Measurements from ENCODE around the gene BMPR1A. TPM values are rescaled to one million over a fixed set of nuclear protein-coding genes. Genes with fewer than 3 reads are reported as not detected.
"Not testable (repeated sequence)": the region's sequence is repeated elsewhere in the genome, so short reads cannot be mapped to it uniquely, and the experiment has no call there.

Gene BMPR1A
- total RNA-seq, 1 experiment from 2014 or later, result 94.3 TPM

- ChIA-PET CTCF (interaction anchor here (0.6 to 1.8 kb wide), 5 partner anchors 10 to 195 kb away, joined by 3 to 15 read pairs (median 4); no protein-coding TSS in a partner anchor), POLR2A (no interaction called here)
- Histone ChIP-seq H3K27ac (ENCODE audit: low read length) (no peak overlapping the region), H3K9me3 (ENCODE audit: control insufficient read depth, insufficient read depth, low read depth, low read length) (no peaks in the 10 kb centered on the region), H3K4me3 (ENCODE audit: low read depth in 2 of 2, low read length in 2 of 2) (no peak overlapping the region), H3K36me3 (ENCODE audit: control insufficient read depth, insufficient read depth, low read length) (no peaks in the 10 kb centered on the region), H3K4me1 (ENCODE audit: control insufficient read depth, insufficient read depth, low read length) (no peaks in the 10 kb centered on the region), H3K27me3 (ENCODE audit: control insufficient read depth, insufficient read depth, low read length) (no peaks in the 10 kb centered on the region)
- ATAC-seq, result no peak
- intact Hi-C loops (cut with micrococcal nuclease; ENCODE audit: unreplicated experiment) (no loop called here), in situ Hi-C loops (cut with HindIII; ENCODE audit: low pct_unique_long_range_greater_than_20kb, low sequenced_read_pairs) (no loop called here)
- BruUV-seq (replicated peaks), result no TSS peak
- TF ChIP-seq SIN3A (IDR thresholded peaks at IDR 0.05; ENCODE audit: borderline replicate concordance, insufficient read depth, low read depth, low read length), result no peak
- TF ChIP-seq POLR2AphosphoS5 (IDR thresholded peaks at IDR 0.05; ENCODE audit: low read depth, low read length), result no peak
- no peak for TF ChIP-seq REST (IDR thresholded peaks at IDR 0.05; ENCODE audit: insufficient read depth in 1 of 2, low read depth in 2 of 2, low read length in 1 of 2)
- no peak for TF ChIP-seq TCF7L2 (IDR thresholded peaks at IDR 0.05; ENCODE audit: low read depth, low read length)
- no peak for TF ChIP-seq CTCF (IDR thresholded peaks at IDR 0.05)
- DNase-seq (ENCODE audit: low read depth, low spot score), result no peak
Measured at GRCh38 chr10:86946213-86947155, 190.1 kb downstream of the BMPR1A start.

GRCh38 chr10:86947806-86948205, 191.4 kb downstream of the BMPR1A start:
- H3K27ac ChIP-seq (ENCODE audit: low read length); H3K4me1 ChIP-seq (ENCODE audit: control insufficient read depth, insufficient read depth, low read length); intact Hi-C loops (cut with micrococcal nuclease; ENCODE audit: unreplicated experiment); H3K9me3 ChIP-seq (ENCODE audit: control insufficient read depth, insufficient read depth, low read depth, low read length); POLR2A ChIA-PET; in situ Hi-C loops (cut with HindIII; ENCODE audit: low pct_unique_long_range_greater_than_20kb, low sequenced_read_pairs); ATAC-seq; H3K36me3 ChIP-seq (ENCODE audit: control insufficient read depth, insufficient read depth, low read length); H3K4me3 ChIP-seq (ENCODE audit: low read depth in 2 of 2, low read length in 2 of 2); DNase-seq (ENCODE audit: low read depth, low spot score); H3K27me3 ChIP-seq (ENCODE audit: control insufficient read depth, insufficient read depth, low read length); BruUV-seq (replicated peaks): not testable (repeated sequence)
- CTCF ChIA-PET, result interaction anchor here (0.7 to 1.7 kb wide), 2 partner anchors 13 kb away, joined by 5 to 7 read pairs; no protein-coding TSS in a partner anchor

- no TSS peak for BruUV-seq (replicated peaks)
- Histone ChIP-seq H3K4me3 (ENCODE audit: low read depth in 2 of 2, low read length in 2 of 2) (no peak overlapping the region), H3K4me1 (ENCODE audit: control insufficient read depth, insufficient read depth, low read length) (peaks cover 15% of the 10 kb centered on the region), H3K27me3 (ENCODE audit: control insufficient read depth, insufficient read depth, low read length) (no peaks in the 10 kb centered on the region), H3K27ac (ENCODE audit: low read length) (no peak overlapping the region), H3K9me3 (ENCODE audit: control insufficient read depth, insufficient read depth, low read depth, low read length) (no peaks in the 10 kb centered on the region), H3K36me3 (ENCODE audit: control insufficient read depth, insufficient read depth, low read length) (no peaks in the 10 kb centered on the region)
- intact Hi-C loops (cut with micrococcal nuclease; ENCODE audit: unreplicated experiment), result no loop called here
- CTCF ChIA-PET, result no interaction called here
- in situ Hi-C loops (cut with HindIII; ENCODE audit: low pct_unique_long_range_greater_than_20kb, low sequenced_read_pairs), result no loop called here
- POLR2A ChIA-PET, result no interaction called here
- TF ChIP-seq CTCF (IDR thresholded peaks at IDR 0.05), result no peak
- no peak for TF ChIP-seq REST (IDR thresholded peaks at IDR 0.05; ENCODE audit: insufficient read depth in 1 of 2, low read depth in 2 of 2, low read length in 1 of 2)
- TF ChIP-seq SIN3A (IDR thresholded peaks at IDR 0.05; ENCODE audit: borderline replicate concordance, insufficient read depth, low read depth, low read length), result no peak
- no peak for TF ChIP-seq TCF7L2 (IDR thresholded peaks at IDR 0.05; ENCODE audit: low read depth, low read length)
- TF ChIP-seq POLR2AphosphoS5 (IDR thresholded peaks at IDR 0.05; ENCODE audit: low read depth, low read length), result no peak
- ATAC-seq, result no peak
- no peak for DNase-seq (ENCODE audit: low read depth, low spot score)
Measured at GRCh38 chr10:86950349-86950748, 193.9 kb downstream of the BMPR1A start.

All from Panc1 (cell line).